K562 (cell line): Measurements from ENCODE around the gene ENTREP3. TPM values are rescaled to one million over a fixed set of nuclear protein-coding genes. Genes with fewer than 3 reads are reported as not detected.

Source experiments
- CBFA2T3 ChIP-seq: fragments of 450-650 bp; IDR thresholded peaks from 2 replicates; pipeline ENCODE4 v1.6.1; 2017
- ELF4 ChIP-seq: fragments of 450-650 bp; formaldehyde crosslinking; IDR thresholded peaks from 2 replicates; pipeline ENCODE4 v1.4.0; 2022; ENCODE audit warnings: missing genetic modification characterization
- ETV1 ChIP-seq: fragments of 450-650 bp; conservative IDR thresholded peaks from 2 replicates; pipeline ENCODE4 v1.6.1; 2016; ENCODE audit warnings: missing genetic modification characterization, control low read depth, low read depth, missing compliant biosample characterization
- HOMEZ ChIP-seq: fragments of 250-450 bp; sonication (Bioruptor Pico); IDR thresholded peaks from 2 replicates; pipeline ENCODE4 v1.4.0; 2020; ENCODE audit warnings: mild to moderate bottlenecking, moderate library complexity
- MGA ChIP-seq: fragments of 450-650 bp; IDR thresholded peaks from 2 replicates; pipeline ENCODE4 v1.6.1; 2016; ENCODE audit warnings: mild to moderate bottlenecking, moderate library complexity
- RBFOX2 ChIP-seq: fragments of 200-400 bp; formaldehyde crosslinking; IDR thresholded peaks from 2 replicates; pipeline ENCODE4 v1.6.1; 2017; ENCODE audit warnings: low read depth, mild to moderate bottlenecking, low read length, moderate library complexity
- SRSF3 ChIP-seq: fragments of 200-400 bp; formaldehyde crosslinking; IDR thresholded peaks from 2 replicates; pipeline ENCODE4 v1.6.1; 2016; ENCODE audit warnings: mild to moderate bottlenecking, low read length, moderate library complexity; ENCODE audit not compliant: insufficient read depth
- polyA plus RNA-seq, 8 experiments: library from polyadenylated mRNA; depleted of rRNA in 4 of 8; stranded (reverse) in 5 of 8; unstranded in 3 of 8; fragments of >200 nt; fragmentation: Nextera tagmentation in 2 of 8; fragmentation: Illumina TruSeq in 1 of 8; extraction: Ambion mirVana in 2 of 8; extraction: Trizol in 1 of 8; gene quantifications; 2 replicates each; pipeline versions ENCODE4 v1.2.1 to v1.2.3, GENCODE V29; 2011 to 2014; ENCODE audit warnings: inconsistent platforms in 1 of 8, missing spikeins in 1 of 8
- total RNA-seq, 7 experiments: library from RNA; depleted of rRNA in 6 of 7; stranded (reverse); fragments of >200 nt in 6 of 7; fragmentation: Illumina TruSeq in 2 of 7; extraction: Trizol in 2 of 7; gene quantifications; 2 replicates each; pipeline versions ENCODE4 v1.2.1 to v1.2.3, GENCODE V29; 2011 to 2021; ENCODE audit warnings: low replicate concordance in 1 of 7
- TF ChIP-seq, protein P1 (sequence below): fragments of 450-650 bp; IDR thresholded peaks from 2 replicates; pipeline ENCODE4 v1.6.1; 2016; ENCODE audit warnings: mild to moderate bottlenecking

ENTREP3 gene
- total and polyA plus RNA-seq, 9 of the 15 experiments (the other 6 are each of a cell fraction or from before 2014, with no cell fraction given): 1.9 to 41.8 (median 5.9) TPM

DNA sequence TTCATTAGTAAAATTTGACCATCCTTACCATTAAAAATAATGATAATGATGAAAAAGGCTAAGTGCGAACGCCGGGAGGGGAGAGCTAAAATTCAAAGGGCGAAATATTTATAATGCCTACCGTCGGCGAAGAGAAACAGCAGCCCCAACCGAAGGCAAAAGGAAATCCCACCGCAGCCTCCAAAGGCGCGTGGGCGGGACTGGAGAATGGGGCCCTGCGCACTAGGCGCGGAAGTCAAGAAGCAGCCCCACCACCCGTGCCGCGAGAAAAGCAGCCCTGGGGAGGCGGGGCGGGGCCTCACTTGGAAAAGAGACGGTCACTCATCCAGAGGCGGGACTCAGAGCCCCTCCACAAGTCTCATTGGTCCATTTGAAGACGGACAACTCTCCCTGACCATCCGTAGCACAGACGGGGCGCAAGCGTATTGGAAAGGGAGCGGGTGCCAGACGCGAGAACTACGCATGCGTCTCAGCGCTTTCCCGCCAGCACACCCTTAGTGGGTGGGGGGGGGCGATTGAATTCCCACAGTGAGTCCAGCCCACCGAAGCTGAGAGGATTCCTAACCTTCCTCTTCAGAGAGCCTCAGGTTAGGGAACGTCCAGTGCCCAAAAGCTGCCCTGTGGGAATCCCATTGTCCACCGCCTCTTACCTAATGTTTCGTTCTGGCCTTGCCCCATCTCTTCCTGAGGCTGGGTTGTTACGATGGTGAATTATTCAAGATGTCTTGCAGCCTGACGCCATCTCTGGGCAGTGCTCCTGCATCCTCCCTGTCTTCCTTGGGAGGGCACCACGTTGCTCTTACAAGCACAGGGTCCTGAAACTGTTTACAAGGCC is 27.8 kb downstream of the ENTREP3 start (continued):
- TF ChIP-seq MGA: peak; percentile 37
- TF ChIP-seq SRSF3: no peak
- TF ChIP-seq, protein P1, sequence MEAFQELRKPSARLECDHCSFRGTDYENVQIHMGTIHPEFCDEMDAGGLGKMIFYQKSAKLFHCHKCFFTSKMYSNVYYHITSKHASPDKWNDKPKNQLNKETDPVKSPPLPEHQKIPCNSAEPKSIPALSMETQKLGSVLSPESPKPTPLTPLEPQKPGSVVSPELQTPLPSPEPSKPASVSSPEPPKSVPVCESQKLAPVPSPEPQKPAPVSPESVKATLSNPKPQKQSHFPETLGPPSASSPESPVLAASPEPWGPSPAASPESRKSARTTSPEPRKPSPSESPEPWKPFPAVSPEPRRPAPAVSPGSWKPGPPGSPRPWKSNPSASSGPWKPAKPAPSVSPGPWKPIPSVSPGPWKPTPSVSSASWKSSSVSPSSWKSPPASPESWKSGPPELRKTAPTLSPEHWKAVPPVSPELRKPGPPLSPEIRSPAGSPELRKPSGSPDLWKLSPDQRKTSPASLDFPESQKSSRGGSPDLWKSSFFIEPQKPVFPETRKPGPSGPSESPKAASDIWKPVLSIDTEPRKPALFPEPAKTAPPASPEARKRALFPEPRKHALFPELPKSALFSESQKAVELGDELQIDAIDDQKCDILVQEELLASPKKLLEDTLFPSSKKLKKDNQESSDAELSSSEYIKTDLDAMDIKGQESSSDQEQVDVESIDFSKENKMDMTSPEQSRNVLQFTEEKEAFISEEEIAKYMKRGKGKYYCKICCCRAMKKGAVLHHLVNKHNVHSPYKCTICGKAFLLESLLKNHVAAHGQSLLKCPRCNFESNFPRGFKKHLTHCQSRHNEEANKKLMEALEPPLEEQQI: no peak
- TF ChIP-seq RBFOX2: peak; percentile 92
- no peak for TF ChIP-seq CBFA2T3
- no peak for TF ChIP-seq HOMEZ (CRISPR knock-in tag)
- TF ChIP-seq ETV1 (tag): 0 out of 2 replicates have a peak, but pooled peaks have one; percentile 18
- 0 out of 2 replicates have a peak, but pooled peaks have one; percentile 28 for TF ChIP-seq ELF4 (CRISPR knock-in tag)
